Omental fat pad (tissue), 4 donors: ENCODE data around the gene DNAH17. TPM values are rescaled to one million over a fixed set of nuclear protein-coding genes. Genes with fewer than 3 reads are reported as not detected.

Experiments
- ATAC-seq: fragments of 150-250 bp; one replicate; pipeline ENCODE4 v1.9.1; 2016; ENCODE audit warnings: mild to moderate bottlenecking, moderate library complexity; ENCODE audit not compliant: low FRiP score
- DNase-seq: peaks from one replicate; pipeline ENCODE4 v3.0.0-alpha.2; 2019; ENCODE audit warnings: low spot score
- CTCF ChIP-seq, 3 donors: fragments of 450-650 bp; IDR thresholded peaks; one replicate each; pipeline ENCODE4 v1.5.1; 2016 to 2017; ENCODE audit warnings: antibody characterized with exemption in 3 of 3, mild to moderate bottlenecking in 3 of 3, moderate library complexity in 2 of 3
- total RNA-seq, 4 donors: library from RNA; depleted of rRNA; stranded (reverse); fragments of >200 nt; gene quantifications; one replicate each; pipeline ENCODE4 v1.1.0, GENCODE V29; 2016

DNAH17 gene
- total RNA-seq, 4 donors from 2014 or later, result 0.24 to 1.4 (median 0.34) TPM

- ATAC-seq (no peak), DNase-seq (no peak)
- no peak for TF ChIP-seq CTCF (IDR thresholded peaks at IDR 0.05)
Observed at GRCh38 chr17:78401891-78402290, 175.3 kb downstream of the DNAH17 start.

- no peak for ATAC-seq
- TF ChIP-seq CTCF (IDR thresholded peaks at IDR 0.05), result no peak
- DNase-seq, result no peak
Observed at GRCh38 chr17:78401246-78401645, 175.9 kb downstream of the DNAH17 start.

GRCh38 chr17:78400581-78401240 is 176.5 kb downstream of the DNAH17 start:
- DNase-seq (no peak), ATAC-seq (no peak)
- no peak for TF ChIP-seq CTCF (IDR thresholded peaks at IDR 0.05)

GRCh38 chr17:78399693-78400144 is 177.5 kb downstream of the DNAH17 start:
- TF ChIP-seq CTCF (IDR thresholded peaks at IDR 0.05), result no peak
- no peak for DNase-seq
- no peak for ATAC-seq

- ATAC-seq, result no peak
- DNase-seq, result no peak
- no peak for TF ChIP-seq CTCF (IDR thresholded peaks at IDR 0.05)
Observed at GRCh38 chr17:78399028-78399692, 178.0 kb downstream of the DNAH17 start.

- ATAC-seq (no peak), DNase-seq (no peak)
- no peak for TF ChIP-seq CTCF (IDR thresholded peaks at IDR 0.05)
Observed at GRCh38 chr17:78398390-78398789, 178.8 kb downstream of the DNAH17 start.

GRCh38 chr17:78397681-78398101 is 179.5 kb downstream of the DNAH17 start:
- ATAC-seq (no peak), DNase-seq (no peak)
- TF ChIP-seq CTCF (IDR thresholded peaks at IDR 0.05), result no peak
